Endodermal cell (in vitro differentiated cells): ENCODE data around the gene SLC15A3. TPM values are rescaled to one million over a fixed set of nuclear protein-coding genes. Genes with fewer than 3 reads are reported as not detected.

ENCODE experiments used
- DNase-seq: peaks from one replicate; pipeline ENCODE4 v3.0.0-alpha.2; 2017
- H3K27ac ChIP-seq: 2 replicates; pipeline ENCODE4 v1.5.1; 2013; ENCODE audit warnings: mild to moderate bottlenecking, low read depth, low read length, moderate library complexity
- H3K27me3 ChIP-seq: 2 replicates; pipeline ENCODE4 v1.6.1; 2013; ENCODE audit warnings: mild to moderate bottlenecking, low read length, moderate library complexity; ENCODE audit not compliant: insufficient read depth, control insufficient read depth, poor library complexity, severe bottlenecking
- H3K36me3 ChIP-seq: 2 replicates; pipeline ENCODE4 v1.7.0; 2013; ENCODE audit warnings: mild to moderate bottlenecking, low read length, moderate library complexity; ENCODE audit not compliant: control insufficient read depth, insufficient read depth
- H3K4me1 ChIP-seq: one replicate; pipeline ENCODE4 v1.7.0; 2013; ENCODE audit warnings: low read length; ENCODE audit not compliant: control insufficient read depth, insufficient read depth
- H3K4me3 ChIP-seq: 2 replicates; pipeline ENCODE4 v1.5.1; 2013; ENCODE audit warnings: mild to moderate bottlenecking, low read length, moderate library complexity
- H3K9ac ChIP-seq: 2 replicates; pipeline ENCODE4 v1.6.1; 2013; ENCODE audit warnings: mild to moderate bottlenecking, low read length, moderate library complexity; ENCODE audit not compliant: poor library complexity, severe bottlenecking; ENCODE audit errors: extremely low read depth
- H3K9me3 ChIP-seq: 2 replicates; pipeline ENCODE4 v1.6.1; 2013; ENCODE audit warnings: mild to moderate bottlenecking, low read length, moderate library complexity; ENCODE audit not compliant: control insufficient read depth
- H3K27ac Mint-ChIP-seq: 2 replicates; pipeline ENCODE4 v1.8.0; 2020; ENCODE audit warnings: mixed read lengths
- H3K27me3 Mint-ChIP-seq: 2 replicates; pipeline ENCODE4 v1.8.0; 2021; ENCODE audit warnings: mild to moderate bottlenecking, mixed read lengths; ENCODE audit not compliant: insufficient read depth
- H3K36me3 Mint-ChIP-seq: 2 replicates; pipeline ENCODE4 v1.8.0; 2020; ENCODE audit warnings: low read depth, mixed read lengths
- H3K4me1 Mint-ChIP-seq: 2 replicates; pipeline ENCODE4 v1.8.0; 2020; ENCODE audit warnings: mixed read lengths
- H3K4me3 Mint-ChIP-seq: 2 replicates; pipeline ENCODE4 v1.8.0; 2020; ENCODE audit warnings: mild to moderate bottlenecking, moderate library complexity, mixed read lengths
- H3K9me3 Mint-ChIP-seq: 2 replicates; pipeline ENCODE4 v1.8.0; 2020; ENCODE audit warnings: mild to moderate bottlenecking, mixed read lengths
- CTCF ChIP-seq: fragments of 200-600 bp; sonication (generic); conservative IDR thresholded peaks from 2 replicates; pipeline ENCODE4 v1.5.0; 2021; ENCODE audit warnings: antibody characterized with exemption, mild to moderate bottlenecking
- WGBS, 2 experiments: methylation state at CpG; one replicate each; pipeline versions ENCODE4 v1.1.5 to v1.1.7; 2013; ENCODE audit warnings: missing lambda C conversion rate in 2 of 2, mixed read lengths in 1 of 2; ENCODE audit not compliant: insufficient coverage in 1 of 2, insufficient read length in 1 of 2; 5-methylcytosine and 5-hydroxymethylcytosine counted together
- total RNA-seq, 2 donors: library from RNA; stranded (reverse); fragmentation: NEBNext Ultra II Directional in 1 of 2; extraction: Animal tissue kit (Norgen Biotek cat#: 25700) in 1 of 2; gene quantifications; 2 replicates in 1 of 2; 3 replicates in 1 of 2; pipeline ENCODE4 v1.2.1, GENCODE V29; 2021

Gene SLC15A3
- total RNA-seq, 2 donors from 2014 or later, result 1.4 to 1.6 TPM

GRCh38 chr11:60929764-60930163 is 22.2 kb downstream of the SLC15A3 start:
- H3K27me3 Mint-ChIP-seq, result peaks cover 8% of the 10 kb centered on the region
- WGBS, 2 experiments, result 89 to 95% methylated on average over 3 to 4 of the region's 4 CpGs
- Histone ChIP-seq H3K9me3 (no peaks in the 10 kb centered on the region), H3K27ac (no peak overlapping the region), H3K4me1 (no peaks in the 10 kb centered on the region), H3K4me3 (no peak overlapping the region), H3K9ac (no peak overlapping the region), H3K27me3 (no peaks in the 10 kb centered on the region), H3K36me3 (peaks cover 39% of the 10 kb centered on the region)
- peaks cover 48% of the 10 kb centered on the region for H3K36me3 Mint-ChIP-seq
- no peak overlapping the region for H3K27ac Mint-ChIP-seq
- peaks cover 10% of the 10 kb centered on the region for H3K4me1 Mint-ChIP-seq
- no peaks in the 10 kb centered on the region for H3K9me3 Mint-ChIP-seq
- no peak overlapping the region for H3K4me3 Mint-ChIP-seq
- DNase-seq, result no peak
- TF ChIP-seq CTCF, result no peak

- Mint-ChIP-seq H3K4me3 (no peak overlapping the region), H3K4me1 (peaks cover 13% of the 10 kb centered on the region), H3K9me3 (no peaks in the 10 kb centered on the region), H3K27me3 (peaks cover 10% of the 10 kb centered on the region), H3K36me3 (peaks cover 43% of the 10 kb centered on the region), H3K27ac (no peak overlapping the region)
- WGBS, 2 experiments, result 96 to 100% methylated on average over 7 to 20 of the region's 20 CpGs
- no peak for TF ChIP-seq CTCF
- H3K9ac ChIP-seq, result no peak overlapping the region
- H3K27ac ChIP-seq, result no peak overlapping the region
- no peak overlapping the region for H3K4me3 ChIP-seq
- peaks cover 6% of the 10 kb centered on the region for H3K4me1 ChIP-seq
- DNase-seq, result no peak
- H3K9me3 ChIP-seq, result no peaks in the 10 kb centered on the region
- H3K36me3 ChIP-seq, result peaks cover 39% of the 10 kb centered on the region
- no peaks in the 10 kb centered on the region for H3K27me3 ChIP-seq
Observed at GRCh38 chr11:60928563-60929001, 23.4 kb downstream of the SLC15A3 start.

- Mint-ChIP-seq H3K36me3 (peaks cover 45% of the 10 kb centered on the region), H3K9me3 (no peaks in the 10 kb centered on the region), H3K4me3 (no peak overlapping the region), H3K27ac (no peak overlapping the region), H3K4me1 (peaks cover 13% of the 10 kb centered on the region), H3K27me3 (peaks cover 10% of the 10 kb centered on the region)
- peaks cover 8% of the 10 kb centered on the region for H3K4me1 ChIP-seq
- H3K27me3 ChIP-seq, result no peaks in the 10 kb centered on the region
- no peak for DNase-seq
- H3K9ac ChIP-seq, result no peak overlapping the region
- no peak overlapping the region for H3K27ac ChIP-seq
- TF ChIP-seq CTCF, result no peak
- H3K9me3 ChIP-seq, result no peaks in the 10 kb centered on the region
- 90 to 91% methylated on average over 6 to 16 of the region's 16 CpGs for WGBS, 2 experiments
- peaks cover 38% of the 10 kb centered on the region for H3K36me3 ChIP-seq
- no peak overlapping the region for H3K4me3 ChIP-seq
Observed at GRCh38 chr11:60927600-60927999, 24.4 kb downstream of the SLC15A3 start.
